ENCODE results near the gene LAMA3. TPM values are rescaled to one million over a fixed set of nuclear protein-coding genes. Genes with fewer than 3 reads are reported as not detected.

The LAMA3 gene
- total and polyA plus RNA-seq, 12 donors, result 1.6 to 10.2 (median 4.0) TPM

DNA sequence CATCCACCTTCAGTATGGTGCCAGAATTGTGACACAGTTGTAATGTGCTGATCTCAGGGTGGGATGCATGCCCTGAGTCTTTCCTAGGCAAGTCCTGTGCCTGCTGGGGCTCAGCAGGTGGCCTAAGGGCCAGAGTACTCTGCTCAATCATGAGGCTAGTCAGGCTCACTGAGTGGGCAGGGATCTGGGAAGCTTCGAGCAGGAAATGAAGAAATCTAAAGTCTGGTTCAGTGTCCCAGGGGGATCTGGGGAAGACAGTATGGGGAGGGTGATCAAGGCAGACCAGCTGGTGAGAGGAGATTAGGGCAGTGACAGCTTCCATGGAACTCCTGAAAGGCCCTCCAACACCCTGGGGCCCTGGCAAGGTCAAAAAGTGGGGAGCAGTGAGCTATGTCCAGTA lies 17.7 kb upstream of the LAMA3 start:
- H3K4me3 ChIP-seq, result no peak overlapping the region
- TF ChIP-seq, protein P1, sequence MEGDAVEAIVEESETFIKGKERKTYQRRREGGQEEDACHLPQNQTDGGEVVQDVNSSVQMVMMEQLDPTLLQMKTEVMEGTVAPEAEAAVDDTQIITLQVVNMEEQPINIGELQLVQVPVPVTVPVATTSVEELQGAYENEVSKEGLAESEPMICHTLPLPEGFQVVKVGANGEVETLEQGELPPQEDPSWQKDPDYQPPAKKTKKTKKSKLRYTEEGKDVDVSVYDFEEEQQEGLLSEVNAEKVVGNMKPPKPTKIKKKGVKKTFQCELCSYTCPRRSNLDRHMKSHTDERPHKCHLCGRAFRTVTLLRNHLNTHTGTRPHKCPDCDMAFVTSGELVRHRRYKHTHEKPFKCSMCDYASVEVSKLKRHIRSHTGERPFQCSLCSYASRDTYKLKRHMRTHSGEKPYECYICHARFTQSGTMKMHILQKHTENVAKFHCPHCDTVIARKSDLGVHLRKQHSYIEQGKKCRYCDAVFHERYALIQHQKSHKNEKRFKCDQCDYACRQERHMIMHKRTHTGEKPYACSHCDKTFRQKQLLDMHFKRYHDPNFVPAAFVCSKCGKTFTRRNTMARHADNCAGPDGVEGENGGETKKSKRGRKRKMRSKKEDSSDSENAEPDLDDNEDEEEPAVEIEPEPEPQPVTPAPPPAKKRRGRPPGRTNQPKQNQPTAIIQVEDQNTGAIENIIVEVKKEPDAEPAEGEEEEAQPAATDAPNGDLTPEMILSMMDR (IDR thresholded peaks at IDR 0.05), result no peak
- TF ChIP-seq POLR2A (IDR thresholded peaks at IDR 0.05), result no peak
- H3K9me3 ChIP-seq (replicated peaks in 1 of 3), result no peaks in the 10 kb centered on the region
- no peaks in the 10 kb centered on the region for H3K27me3 ChIP-seq
- no peaks in the 10 kb centered on the region for H3K4me1 ChIP-seq (replicated peaks in 1 of 2)
- no peaks in the 10 kb centered on the region for H3K36me3 ChIP-seq (replicated peaks in 1 of 2)
- DNase-seq, result no peak
- H3K27ac ChIP-seq, result no peak overlapping the region
- WGBS, 4 donors, result 50 to 80% (median 73%) methylated on average over 1 of the region's 1 CpG
- intact Hi-C loops (cut with DNase I), result no loop called here

DNA sequence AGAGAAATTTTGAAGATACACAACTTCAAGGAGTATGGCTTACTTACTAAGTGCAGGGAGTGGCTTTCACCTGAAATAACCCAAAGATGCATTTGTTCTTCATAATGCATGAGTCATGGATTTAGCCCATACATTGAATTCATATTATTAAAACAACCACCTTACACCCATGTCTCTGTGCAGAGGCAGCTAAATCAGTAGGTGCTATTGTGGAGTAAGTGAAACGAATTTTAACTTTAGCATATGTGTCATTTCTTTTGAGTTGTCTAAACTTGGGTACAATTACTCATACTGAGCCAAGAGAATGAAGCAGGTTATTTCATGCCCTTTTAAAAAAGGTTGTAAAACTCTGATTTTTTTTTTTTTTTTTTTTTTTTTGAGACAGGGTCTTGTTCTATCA lies 15.5 kb upstream of the LAMA3 start:
- intact Hi-C loops (cut with DNase I), result no loop called here
- TF ChIP-seq, protein P1 (IDR thresholded peaks at IDR 0.05), result no peak
- TF ChIP-seq POLR2A (IDR thresholded peaks at IDR 0.05), result no peak
- Histone ChIP-seq H3K27ac (no peak overlapping the region), H3K4me1 (replicated peaks in 1 of 2) (no peaks in the 10 kb centered on the region), H3K36me3 (replicated peaks in 1 of 2) (no peaks in the 10 kb centered on the region), H3K4me3 (no peak overlapping the region), H3K9me3 (replicated peaks in 1 of 3) (no peaks in the 10 kb centered on the region), H3K27me3 (no peaks in the 10 kb centered on the region)
- DNase-seq, result no peak
- WGBS, 4 donors, result 58 to 70% (median 66%) methylated on average over 1 of the region's 1 CpG

DNA sequence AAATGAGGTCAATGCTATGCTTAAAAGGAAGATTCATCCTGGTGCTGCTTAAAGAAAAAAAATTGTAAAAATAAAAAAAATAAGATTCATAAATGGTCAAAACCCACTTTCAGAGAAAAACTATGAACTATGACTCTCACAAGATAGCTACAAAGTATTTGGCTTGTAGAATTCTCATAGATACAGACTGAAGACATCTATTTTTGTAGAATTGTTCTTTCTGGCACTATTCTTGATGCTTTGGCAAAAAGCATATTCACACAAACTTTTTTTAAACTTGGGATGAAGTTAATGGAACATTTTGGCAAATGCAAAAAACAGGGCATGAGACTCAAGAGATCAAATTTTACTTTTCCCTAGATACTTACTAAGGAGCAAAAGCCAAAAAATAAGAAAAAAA lies 14.0 kb upstream of the LAMA3 start:
- H3K27me3 ChIP-seq, result peaks cover 11% of the 10 kb centered on the region
- no peak overlapping the region for H3K4me3 ChIP-seq
- intact Hi-C loops (cut with DNase I), result no loop called here
- no peaks in the 10 kb centered on the region for H3K36me3 ChIP-seq (replicated peaks in 1 of 2)
- DNase-seq, result no peak
- no peaks in the 10 kb centered on the region for H3K9me3 ChIP-seq (replicated peaks in 1 of 3)
- no peaks in the 10 kb centered on the region for H3K4me1 ChIP-seq (replicated peaks in 1 of 2)
- H3K27ac ChIP-seq, result no peak overlapping the region
- no peak for TF ChIP-seq POLR2A (IDR thresholded peaks at IDR 0.05)
- TF ChIP-seq, protein P1 (IDR thresholded peaks at IDR 0.05), result no peak

DNA sequence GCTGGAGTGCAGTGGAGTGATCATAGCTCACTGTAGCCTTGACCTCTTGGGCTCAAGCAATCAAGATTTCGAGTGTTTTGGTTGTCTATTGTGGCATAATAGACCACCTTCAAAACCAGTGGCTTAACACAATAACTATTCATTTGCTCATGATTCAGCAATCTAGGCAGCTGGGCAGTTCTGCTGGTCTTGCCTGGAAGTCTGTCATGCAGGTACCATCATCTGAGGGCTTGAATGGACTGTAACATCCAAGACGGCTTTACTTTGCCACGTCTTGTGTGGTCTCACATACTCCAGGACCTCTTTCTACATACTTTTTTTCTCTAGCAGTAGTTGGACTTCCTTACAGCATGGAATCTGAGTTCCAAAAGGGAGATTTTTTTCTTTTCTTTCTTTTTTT lies 13.4 kb upstream of the LAMA3 start:
- Histone ChIP-seq H3K4me3 (no peak overlapping the region), H3K36me3 (replicated peaks in 1 of 2) (no peaks in the 10 kb centered on the region), H3K27me3 (peaks cover 17% of the 10 kb centered on the region), H3K27ac (no peak overlapping the region), H3K4me1 (replicated peaks in 1 of 2) (no peaks in the 10 kb centered on the region), H3K9me3 (replicated peaks in 1 of 3) (no peaks in the 10 kb centered on the region)
- TF ChIP-seq, protein P1 (IDR thresholded peaks at IDR 0.05), result no peak
- no peak for TF ChIP-seq POLR2A (IDR thresholded peaks at IDR 0.05)
- DNase-seq, result no peak
- WGBS, 4 donors, result 64 to 72% (median 71%) methylated on average over 3 of the region's 3 CpGs
- intact Hi-C loops (cut with DNase I), result no loop called here

Data from adrenal gland (tissue), 12 donors.